Tibial artery (tissue), 4 donors: ENCODE results near the gene RPP40.
"Not testable (repeated sequence)": the region's sequence is repeated elsewhere in the genome, so short reads cannot be mapped to it uniquely, and the experiment has no call there.

Experiments used
- DNase-seq, 2 donors: peaks; one replicate each; pipeline ENCODE4 v3.0.0-alpha.2; 2019
- H3K27ac ChIP-seq, 2 donors: fragments of 200-600 bp; sonication (generic) in 1 of 2; 1 replicate in 1 of 2; 2 replicates in 1 of 2; pipeline ENCODE4 v1.5.1; 2018 to 2019; ENCODE audit warnings: mild to moderate bottlenecking in 1 of 2
- H3K27me3 ChIP-seq, 2 donors: fragments of 200-600 bp; sonication (generic) in 1 of 2; one replicate each; pipeline versions ENCODE4 v1.5.1 to v1.6.0; 2016 to 2019
- H3K36me3 ChIP-seq, 3 donors: fragments of 200-600 bp; sonication (generic) in 2 of 3; one replicate each; pipeline ENCODE4 v1.5.1; 2016 to 2019; ENCODE audit warnings: mild to moderate bottlenecking in 2 of 3
- H3K4me1 ChIP-seq, 4 donors: fragments of 200-600 bp; sonication (generic) in 2 of 4; 1 replicate in 3 of 4; 2 replicates in 1 of 4; pipeline ENCODE4 v1.5.1; 2016 to 2019
- H3K4me3 ChIP-seq, 2 donors: fragments of 200-600 bp; sonication (generic) in 1 of 2; 1 replicate in 1 of 2; 2 replicates in 1 of 2; pipeline ENCODE4 v1.5.1; 2018 to 2019; ENCODE audit warnings: mild to moderate bottlenecking in 2 of 2
- H3K9me3 ChIP-seq, 3 donors: fragments of 200-600 bp; sonication (generic) in 1 of 3; one replicate each; pipeline ENCODE4 v1.5.1; 2016 to 2019
- CTCF ChIP-seq, 2 experiments: fragments of 200-600 bp in 1 of 2; fragments of 450-650 bp in 1 of 2; IDR thresholded peaks; one replicate each; pipeline ENCODE4 v1.5.1; 2017 to 2019; ENCODE audit warnings: antibody characterized with exemption in 2 of 2, mild to moderate bottlenecking in 1 of 2, moderate library complexity in 1 of 2
- intact Hi-C: fragments of 100-400 bp; cut with DNase I; formaldehyde crosslinking; loops from one replicate; pipeline ENCODE4 v1.15.0; 2023; ENCODE audit warnings: low total_unique reads

Gene RPP40

GRCh38 chr6:5034328-5034727 lies 30.5 kb upstream of the RPP40 start:
- Histone ChIP-seq H3K36me3 (no peaks in the 10 kb centered on the region), H3K9me3 (no peaks in the 10 kb centered on the region), H3K4me1 (no peaks in the 10 kb centered on the region), H3K4me3 (no peak overlapping the region), H3K27me3 (no peaks in the 10 kb centered on the region), H3K27ac (no peak overlapping the region)
- intact Hi-C loops = no loop called here
- DNase-seq = no peak
- TF ChIP-seq CTCF (IDR thresholded peaks at IDR 0.05) = no peak

DNA sequence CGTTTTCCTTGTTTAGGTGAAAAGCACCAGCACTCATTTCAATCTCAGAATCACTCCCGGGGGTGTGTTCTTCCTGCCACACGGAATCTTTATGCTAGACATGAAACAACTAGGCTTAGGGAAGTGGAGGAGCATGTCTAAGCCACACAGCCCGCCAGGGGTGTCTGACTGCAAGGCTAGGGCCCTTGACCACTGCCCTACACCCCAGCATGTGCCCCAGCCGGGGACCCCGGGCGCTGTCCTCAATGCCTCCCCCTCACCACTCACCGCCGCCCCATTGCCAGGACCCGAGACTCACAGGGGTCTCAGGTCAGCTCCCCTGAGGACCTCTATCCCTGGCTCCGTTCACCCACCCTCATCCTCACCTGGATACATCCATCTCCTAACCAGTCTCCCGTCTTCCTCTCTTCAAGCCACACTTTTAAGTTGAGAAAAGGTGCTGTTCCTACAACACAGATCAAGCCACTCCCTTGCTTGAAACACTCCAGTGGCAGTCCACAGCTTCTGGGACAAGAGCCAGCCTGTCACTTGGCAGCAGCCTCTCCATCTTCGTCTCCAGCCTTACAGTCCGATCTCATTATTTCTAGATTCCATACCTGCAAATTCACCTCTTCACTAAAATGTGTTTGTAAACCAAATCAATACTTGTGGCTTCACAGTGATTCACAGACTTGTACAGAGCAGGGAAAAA lies 29.5 kb upstream of the RPP40 start:
- peak overlapping the region; percentile 1 to 19 for H3K4me3 ChIP-seq
- DNase-seq, H3K27me3 ChIP-seq, H3K36me3 ChIP-seq, intact Hi-C loops, H3K9me3 ChIP-seq, H3K4me1 ChIP-seq: not testable (repeated sequence)
- H3K27ac ChIP-seq = peak overlapping the region in 1 of 2 donors; percentile 47

- intact Hi-C loops, H3K4me1 ChIP-seq, H3K27me3 ChIP-seq, H3K36me3 ChIP-seq, DNase-seq, H3K9me3 ChIP-seq: not testable (repeated sequence)
- H3K27ac ChIP-seq = peak overlapping the region in 1 of 2 donors; percentile 47
- peak overlapping the region; percentile 1 to 19 for H3K4me3 ChIP-seq
Observed at GRCh38 chr6:5032706-5033105, 28.9 kb upstream of the RPP40 start.

GRCh38 chr6:5031150-5031549 lies 27.3 kb upstream of the RPP40 start:
- no peaks in the 10 kb centered on the region for H3K27me3 ChIP-seq
- H3K9me3 ChIP-seq = no peaks in the 10 kb centered on the region
- TF ChIP-seq CTCF (IDR thresholded peaks at IDR 0.05) = no peak
- intact Hi-C loops = no loop called here
- no peak overlapping the region for H3K4me3 ChIP-seq
- H3K27ac ChIP-seq = no peak overlapping the region
- peaks cover 0 to 8% (median 3%) of the 10 kb centered on the region in 4 donors for H3K4me1 ChIP-seq
- H3K36me3 ChIP-seq = no peaks in the 10 kb centered on the region
- DNase-seq = no peak

DNA sequence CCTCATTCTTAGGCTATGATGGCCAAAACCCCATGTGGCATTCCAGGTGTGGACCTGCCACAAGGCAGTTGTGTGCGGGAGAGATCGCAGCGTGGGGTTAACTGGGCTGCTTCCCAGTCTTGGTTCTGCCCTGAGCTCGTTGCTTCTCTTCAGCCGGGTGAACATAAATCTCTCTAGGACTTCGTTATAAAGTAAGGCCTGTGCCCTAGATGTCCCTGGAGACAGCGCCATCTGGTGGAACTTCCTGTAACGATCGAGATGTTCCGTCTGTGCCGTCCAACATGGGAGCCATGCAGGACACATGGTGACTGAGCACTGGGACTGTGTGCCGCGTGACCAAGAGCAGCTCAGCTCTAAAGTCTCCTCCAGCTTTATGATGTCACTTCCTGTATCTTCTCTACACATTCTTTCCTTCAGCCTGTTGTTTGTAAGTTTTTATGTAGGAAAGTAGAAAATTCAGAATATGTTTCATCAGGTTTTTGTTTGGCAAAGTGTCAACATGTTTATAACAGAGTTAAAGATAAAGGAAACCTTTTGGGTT lies 26.8 kb upstream of the RPP40 start:
- no peaks in the 10 kb centered on the region for H3K27me3 ChIP-seq
- H3K9me3 ChIP-seq = no peaks in the 10 kb centered on the region
- no peak overlapping the region for H3K27ac ChIP-seq
- intact Hi-C loops = no loop called here
- H3K4me1 ChIP-seq = peaks cover 0 to 12% (median 5%) of the 10 kb centered on the region in 4 donors
- TF ChIP-seq CTCF (IDR thresholded peaks at IDR 0.05) = peak; percentile 58 to 59
- H3K4me3 ChIP-seq = no peak overlapping the region
- no peaks in the 10 kb centered on the region for H3K36me3 ChIP-seq
- DNase-seq = peak; percentile 73 to 87

DNA sequence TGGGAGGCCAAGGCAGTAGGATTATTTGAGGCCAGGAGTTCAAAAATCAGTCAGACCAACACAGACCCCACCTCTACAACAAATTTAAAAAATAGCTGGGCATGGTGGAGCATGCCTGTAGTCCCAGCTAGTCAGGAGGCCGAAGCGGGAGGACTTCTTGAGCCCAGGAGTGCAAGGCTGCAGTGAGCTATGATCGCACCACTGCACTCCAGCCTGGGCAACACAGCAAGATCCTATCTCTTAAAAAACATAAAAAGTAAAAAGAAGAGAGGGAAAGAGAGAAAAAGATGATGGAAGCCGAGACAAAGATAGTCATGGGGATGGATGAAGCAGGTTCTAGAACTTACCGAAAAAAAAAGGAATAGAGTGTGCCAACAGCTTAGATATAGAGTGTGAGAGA lies 25.8 kb upstream of the RPP40 start:
- H3K27me3 ChIP-seq = no peaks in the 10 kb centered on the region
- no peaks in the 10 kb centered on the region for H3K9me3 ChIP-seq
- intact Hi-C loops = no loop called here
- TF ChIP-seq CTCF (IDR thresholded peaks at IDR 0.05) = no peak
- peaks cover 0 to 16% (median 6%) of the 10 kb centered on the region in 4 donors for H3K4me1 ChIP-seq
- no peak overlapping the region for H3K4me3 ChIP-seq
- H3K36me3 ChIP-seq = no peaks in the 10 kb centered on the region
- H3K27ac ChIP-seq = no peak overlapping the region
- DNase-seq = no peak
